ENCODE results near the gene DUSP7. TPM values are rescaled to one million over a fixed set of nuclear protein-coding genes. Genes with fewer than 3 reads are reported as not detected.

DUSP7 gene
- total RNA-seq, 4 donors from 2014 or later = 5.9 to 15.6 (median 9.7) TPM

GRCh38 chr3:52070724-52071621, 14.6 kb upstream of the DUSP7 start:
- TF ChIP-seq CTCF (IDR thresholded peaks at IDR 0.05; ENCODE audit: low read depth) = no peak

GRCh38 chr3:52069855-52070254, 13.5 kb upstream of the DUSP7 start:
- TF ChIP-seq CTCF (IDR thresholded peaks at IDR 0.05; ENCODE audit: low read depth) = no peak

- no peak for TF ChIP-seq CTCF (IDR thresholded peaks at IDR 0.05; ENCODE audit: low read depth)
These were observed 12.8 kb upstream of the DUSP7 start for GRCh38 chr3:52069135-52069534.

- TF ChIP-seq CTCF (IDR thresholded peaks at IDR 0.05; ENCODE audit: low read depth) = no peak
These were observed 12.4 kb upstream of the DUSP7 start for GRCh38 chr3:52068730-52069129.

GRCh38 chr3:52068055-52068571, 11.7 kb upstream of the DUSP7 start:
- no peak for TF ChIP-seq CTCF (IDR thresholded peaks at IDR 0.05; ENCODE audit: low read depth)

GRCh38 chr3:52067526-52067925, 11.2 kb upstream of the DUSP7 start:
- TF ChIP-seq CTCF (IDR thresholded peaks at IDR 0.05; ENCODE audit: low read depth) = no peak

- TF ChIP-seq CTCF (IDR thresholded peaks at IDR 0.05; ENCODE audit: low read depth) = no peak
These were observed 10.7 kb upstream of the DUSP7 start for GRCh38 chr3:52067046-52067445.
